HG03039 (cell line): ENCODE data around the gene CFAP100.

Source experiments
- ATAC-seq: cut with Tn5 transposase; IDR thresholded peaks from one replicate; pipeline ENCODE4 v1.9.1; 2021; ENCODE audit warnings: mild to moderate bottlenecking, moderate library complexity; ENCODE audit not compliant: unreplicated experiment

The CFAP100 gene

DNA sequence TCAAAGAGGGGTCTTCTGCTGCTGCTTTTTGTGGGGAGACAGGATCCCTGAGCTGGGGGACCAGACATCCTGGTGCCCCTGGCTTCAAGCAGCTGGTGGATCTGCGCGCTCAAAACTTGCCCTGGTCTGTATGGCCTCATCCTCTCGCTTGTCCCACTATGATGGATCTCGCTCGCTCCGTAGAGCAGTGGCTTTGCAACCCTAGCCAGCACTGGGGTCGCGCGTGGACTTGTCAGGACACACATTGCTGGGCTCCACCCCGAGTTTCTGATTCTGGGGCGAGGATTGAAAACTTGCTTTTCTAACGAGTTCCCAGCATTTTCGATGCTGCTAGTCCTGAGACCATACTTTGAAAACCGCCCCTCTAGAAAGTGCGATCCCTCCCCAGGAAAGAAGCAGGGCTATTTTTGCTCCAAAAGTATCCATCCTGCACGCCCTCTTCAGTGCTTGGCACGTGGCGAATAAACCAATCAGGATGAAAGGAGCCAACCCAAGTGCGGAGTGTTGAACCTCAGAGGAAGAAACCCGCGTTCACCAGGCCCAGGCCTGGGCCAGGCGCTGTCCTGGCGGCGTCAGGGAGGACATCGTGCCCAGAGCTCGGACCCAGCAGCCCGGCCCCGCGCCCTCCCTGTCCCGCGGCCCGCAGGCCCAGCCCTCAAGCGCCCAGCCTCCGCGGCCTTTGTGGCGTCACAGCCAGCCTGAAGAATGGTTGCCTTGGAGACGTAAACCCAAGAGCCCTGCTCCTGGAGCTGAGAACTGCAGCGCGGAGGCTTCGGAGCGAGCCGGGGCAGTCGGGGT lies at the start of gene CFAP100:
Gene CFAP100, plus strand, starts transcription at position 731 of the 798 bp plus-strand sequence. CDS start 1,092 bp downstream, outside the sequence.
- no peak for ATAC-seq

DNA sequence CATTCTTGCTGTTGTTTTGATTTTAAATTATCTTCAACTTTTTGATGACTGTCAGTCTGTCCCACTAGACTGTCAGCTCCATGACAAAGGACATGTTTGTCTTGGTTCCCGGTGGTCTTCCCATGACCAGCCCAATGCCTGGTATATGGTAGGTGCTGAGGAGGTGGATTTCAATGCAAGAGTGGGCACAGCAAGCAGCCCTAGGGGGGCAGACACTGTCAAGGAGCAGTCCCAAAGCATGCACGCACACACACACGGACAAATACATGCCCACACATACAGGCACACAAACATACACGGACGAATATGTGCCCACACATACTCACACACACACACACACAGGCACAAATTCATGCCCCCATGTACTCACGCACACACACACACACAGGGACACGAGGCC lies 49.5 kb upstream of the CFAP100 start:
- no peak for ATAC-seq

DNA sequence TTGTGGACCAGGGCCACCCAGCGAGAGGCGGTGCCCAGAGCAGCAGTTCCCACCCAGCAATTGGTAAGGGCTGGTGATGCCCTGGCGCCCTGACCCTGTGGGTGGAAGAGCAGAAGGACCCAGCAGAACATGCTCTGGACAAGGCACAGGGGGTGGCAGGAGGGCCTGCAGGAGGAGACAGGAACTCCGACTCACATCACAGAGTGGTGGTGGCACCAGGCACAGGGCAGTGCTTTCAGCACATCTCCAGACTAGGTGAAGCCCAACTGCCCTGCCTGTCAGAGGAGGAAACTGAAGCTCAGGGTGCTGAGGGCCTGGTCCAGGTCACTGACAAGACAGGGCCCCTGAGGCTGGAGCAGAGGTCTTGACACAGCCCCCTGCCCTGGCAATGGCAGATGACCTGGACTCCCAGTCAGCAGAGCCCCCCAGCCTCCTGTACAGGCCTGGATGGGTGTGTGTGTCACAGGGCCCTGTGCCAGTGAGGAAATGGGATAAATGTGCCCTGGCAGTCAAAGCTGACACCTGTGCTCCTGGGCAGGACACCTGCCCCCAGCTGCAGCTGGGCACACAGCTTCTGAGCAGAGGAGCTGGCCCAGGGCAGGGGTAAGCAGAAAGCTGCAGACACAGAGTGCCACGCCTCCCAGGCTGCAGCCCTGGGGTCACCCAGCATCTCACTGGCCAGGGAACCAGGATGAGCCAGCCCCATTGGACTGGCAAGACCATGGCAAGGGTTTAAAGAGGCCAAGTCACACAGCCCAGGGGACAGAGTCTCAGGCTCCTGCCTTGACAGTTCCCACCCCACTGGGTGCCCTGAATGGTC lies 48.9 kb upstream of the CFAP100 start:
- ATAC-seq, result no peak

DNA sequence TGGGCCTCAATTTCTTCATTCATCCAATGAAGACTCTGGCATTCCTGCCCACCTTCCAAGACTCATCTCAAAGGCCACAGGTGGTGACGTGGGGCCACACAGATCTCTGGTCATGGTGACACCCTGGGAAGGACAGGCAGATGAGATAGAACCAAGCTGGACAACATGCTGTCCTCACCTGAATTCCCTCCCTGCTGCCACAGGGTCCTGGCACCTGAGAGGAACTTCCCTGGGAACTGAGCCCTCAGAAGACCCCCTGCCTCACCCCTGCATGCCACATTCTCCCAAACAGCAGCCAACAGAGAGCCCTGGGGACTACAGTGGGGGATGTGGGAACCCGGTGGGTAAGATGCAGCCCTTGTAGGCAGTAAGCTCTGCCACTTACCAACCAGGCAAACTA lies 48.2 kb upstream of the CFAP100 start:
- ATAC-seq, result no peak

DNA sequence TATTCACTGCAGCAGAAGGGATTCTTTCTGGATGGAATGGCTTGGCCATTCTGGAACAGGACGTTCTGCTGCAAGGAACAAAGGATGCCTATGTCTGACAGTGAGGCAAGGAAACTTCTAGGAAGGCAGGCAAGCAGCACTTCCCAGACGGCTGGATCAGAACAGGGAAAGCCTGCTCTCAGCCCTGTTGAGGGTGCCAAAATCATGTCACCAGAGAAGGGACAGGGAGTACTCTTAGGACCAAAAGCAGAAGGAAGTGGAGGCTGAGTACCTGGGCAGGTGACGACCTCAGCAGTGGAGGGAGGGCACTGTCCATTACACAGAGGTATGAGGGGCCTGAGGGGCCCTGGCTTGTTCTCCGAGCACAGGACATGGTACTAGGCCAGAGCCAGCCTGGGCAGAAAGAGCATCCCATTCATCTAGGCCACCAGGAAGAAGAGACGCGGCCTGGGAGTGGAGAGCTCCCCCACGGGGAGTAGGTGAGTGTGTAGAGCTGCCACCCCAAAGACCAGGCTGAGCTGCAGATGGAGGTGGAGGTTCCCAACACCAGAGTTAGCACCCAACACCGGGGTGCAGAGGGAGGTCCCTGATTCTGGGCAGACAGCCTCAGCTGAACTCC lies 47.1 kb upstream of the CFAP100 start:
- ATAC-seq, result no peak

DNA sequence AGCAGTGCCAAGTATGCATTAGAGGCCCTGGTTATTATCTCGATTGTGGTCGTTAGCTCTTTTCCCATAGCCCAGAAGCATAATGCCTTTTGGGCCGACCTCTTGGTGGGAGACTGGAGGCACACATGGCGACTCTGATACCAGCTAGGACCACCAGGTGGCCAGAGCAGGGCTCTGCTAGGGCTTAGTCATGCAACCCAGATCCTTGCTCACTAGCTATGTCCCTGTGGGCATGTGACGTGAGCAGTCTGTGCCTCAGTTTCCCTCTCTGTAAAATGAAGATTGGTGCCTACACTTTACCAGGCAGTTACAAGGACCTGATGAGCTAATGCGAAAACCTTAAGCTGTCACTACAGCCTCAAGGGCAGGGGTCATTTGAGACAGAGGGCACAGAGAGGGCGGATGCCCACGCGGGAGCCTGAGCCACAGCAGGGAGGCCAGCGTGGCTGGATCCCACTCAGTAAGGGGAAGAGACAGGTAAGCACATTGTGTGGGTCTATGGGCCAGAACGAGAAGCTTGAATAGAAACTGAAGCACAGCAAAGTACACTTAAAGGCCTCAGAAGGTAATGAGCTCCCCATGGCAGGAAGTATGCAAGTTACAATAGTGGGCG lies 46.3 kb upstream of the CFAP100 start:
- no peak for ATAC-seq

DNA sequence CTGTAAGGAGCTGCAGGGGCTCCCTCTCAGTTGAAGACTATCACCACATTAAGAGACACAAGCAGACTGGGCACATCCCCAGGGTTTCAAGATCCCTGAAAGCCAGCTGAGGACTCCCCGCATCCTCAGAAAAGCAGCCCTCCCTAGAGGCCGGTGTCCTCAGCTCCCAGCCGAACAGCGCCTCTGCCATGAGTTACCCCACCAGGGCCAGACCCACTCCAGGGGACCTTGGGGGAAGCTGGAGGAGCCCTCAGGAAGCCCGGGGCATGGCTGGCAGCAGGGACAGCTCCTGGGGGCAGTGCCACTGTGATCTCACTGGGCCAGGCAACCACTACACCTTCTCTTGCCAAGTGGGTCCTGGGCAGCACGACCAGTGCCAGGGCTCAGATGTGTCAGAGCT lies 45.6 kb upstream of the CFAP100 start:
- ATAC-seq, result no peak

DNA sequence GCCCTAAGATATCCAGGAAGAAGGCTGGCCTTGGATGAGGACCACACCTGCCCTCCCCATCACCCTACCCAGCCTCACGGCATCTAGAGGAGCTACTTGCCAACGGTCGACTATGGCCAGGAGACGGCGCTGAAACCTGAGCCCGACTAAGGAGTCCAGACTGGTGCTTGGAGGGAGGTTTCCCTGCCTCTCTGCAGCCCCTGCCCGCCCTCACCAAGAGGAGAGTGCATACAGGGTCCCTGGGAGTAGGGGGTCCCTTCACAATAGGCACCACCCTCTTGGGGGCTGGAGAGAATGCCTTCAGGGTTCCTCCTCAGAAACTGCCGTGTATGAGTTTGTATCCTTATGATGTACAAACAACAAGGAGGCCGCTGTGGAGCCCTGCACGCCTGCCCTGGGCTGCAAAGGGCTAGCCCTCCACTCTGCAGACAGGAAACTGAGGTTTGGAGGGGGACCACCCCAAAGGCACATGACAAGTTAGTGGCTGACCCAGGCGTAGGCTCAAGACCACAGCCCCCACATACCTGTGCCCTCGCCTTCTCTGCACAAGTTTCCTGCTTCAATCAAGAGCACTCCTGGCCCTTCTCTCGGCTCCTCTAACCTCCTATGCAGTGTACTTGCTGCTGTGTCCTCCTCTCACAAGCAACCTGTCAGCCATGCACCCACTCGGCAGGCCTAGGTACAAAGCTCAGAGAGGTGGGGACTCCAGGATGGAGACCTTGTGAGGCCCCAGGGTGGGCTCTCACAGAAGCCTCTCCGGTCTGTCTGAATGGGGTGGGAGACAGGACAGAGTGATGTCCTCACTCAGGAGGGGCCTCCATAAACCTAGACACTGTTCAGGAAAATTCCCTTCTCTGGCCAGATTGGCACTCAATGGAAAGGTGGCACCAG lies 44.9 kb upstream of the CFAP100 start:
- no peak for ATAC-seq

DNA sequence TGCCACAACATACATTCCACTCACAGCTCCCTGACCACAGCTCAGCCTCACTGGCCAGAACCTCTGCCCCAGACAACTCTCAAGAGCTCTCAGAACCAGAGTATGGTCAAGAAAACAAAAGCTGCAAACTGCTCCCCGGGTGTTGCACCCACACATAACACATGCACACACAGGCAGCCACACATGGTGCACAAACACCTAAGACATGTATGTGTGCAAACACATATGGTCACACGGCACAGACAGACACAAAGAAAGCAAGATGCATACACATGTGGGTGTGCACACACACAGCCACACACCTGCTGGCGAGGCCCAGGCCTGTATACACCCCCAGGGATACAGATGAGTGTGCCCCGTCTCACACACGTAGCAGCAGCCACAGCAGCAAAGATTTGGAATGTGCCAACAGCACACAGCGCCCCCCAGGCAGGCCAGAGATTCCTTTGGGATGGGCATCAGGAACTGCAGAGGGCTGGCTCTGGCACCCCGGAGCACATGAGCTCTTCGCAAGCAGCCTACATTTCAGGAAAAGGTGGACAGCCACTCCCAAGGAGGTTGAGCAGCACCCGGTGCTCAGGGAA lies 44.1 kb upstream of the CFAP100 start:
- ATAC-seq, result no peak

DNA sequence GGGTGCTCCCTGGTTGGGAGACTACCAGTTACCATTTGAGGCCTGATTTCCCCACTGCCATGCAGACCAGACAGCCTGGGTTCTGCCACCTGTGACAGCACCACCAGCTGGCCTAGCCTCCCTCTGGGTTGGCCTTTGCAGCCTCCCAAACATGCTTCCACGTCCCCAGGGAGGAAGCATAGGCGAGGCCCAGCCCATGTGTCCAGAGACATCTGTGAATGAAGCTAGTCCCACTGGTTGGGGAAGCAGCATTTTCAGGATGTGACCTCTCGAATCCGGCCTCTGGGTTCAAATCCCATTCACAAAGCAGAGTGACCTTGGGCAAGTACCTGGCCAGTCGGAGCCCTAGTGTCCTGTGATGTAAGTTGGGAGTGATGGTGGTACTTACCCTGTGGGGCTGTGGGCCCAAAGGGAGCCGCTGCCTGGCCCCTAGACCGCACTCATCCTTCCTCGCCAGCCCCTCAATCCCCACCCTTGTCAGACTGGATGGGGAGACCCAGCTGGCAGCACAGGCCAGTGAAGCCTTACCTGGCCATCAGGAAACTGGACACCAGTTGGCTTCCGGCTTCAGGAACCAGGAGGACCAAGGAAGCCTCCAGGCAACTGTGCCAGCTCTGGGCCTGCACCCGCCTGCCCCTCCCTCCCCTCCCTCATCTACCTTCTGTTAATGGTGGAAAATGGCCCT lies 43.5 kb upstream of the CFAP100 start:
- no peak for ATAC-seq

DNA sequence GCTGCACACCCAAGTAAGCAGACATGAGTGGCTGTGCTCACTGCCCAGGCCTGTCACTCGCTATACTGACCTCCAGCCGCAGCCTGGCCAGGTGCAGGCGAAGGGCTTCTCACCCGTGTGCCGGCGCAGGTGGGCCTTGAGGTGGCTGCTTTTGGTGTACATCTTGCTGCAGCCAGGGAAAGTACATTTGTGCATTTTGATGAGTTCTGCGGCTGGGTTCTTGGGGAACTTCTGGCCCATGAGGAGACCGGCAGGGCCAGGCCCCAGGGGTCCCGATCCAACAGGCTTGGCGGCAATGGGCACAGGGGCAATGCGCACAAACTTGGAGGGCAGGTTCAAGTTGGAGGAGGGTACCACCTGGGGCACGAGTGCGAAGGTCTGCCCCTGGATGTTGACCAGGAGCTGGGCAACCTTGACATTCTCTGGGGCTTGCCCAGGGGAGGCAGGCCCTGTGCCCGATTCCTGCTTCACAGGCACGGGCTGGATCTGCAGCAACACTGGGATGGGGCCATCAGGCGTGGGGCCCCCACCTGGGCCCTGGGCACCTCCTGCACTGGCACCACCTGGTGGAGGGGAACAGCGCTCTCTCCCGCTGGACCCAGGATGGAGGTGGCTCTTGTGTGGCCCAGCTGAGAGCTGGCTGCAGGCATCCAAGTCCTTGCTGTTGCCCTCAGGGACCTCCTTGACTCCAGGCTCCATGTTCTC lies 42.8 kb upstream of the CFAP100 start:
- no peak for ATAC-seq

DNA sequence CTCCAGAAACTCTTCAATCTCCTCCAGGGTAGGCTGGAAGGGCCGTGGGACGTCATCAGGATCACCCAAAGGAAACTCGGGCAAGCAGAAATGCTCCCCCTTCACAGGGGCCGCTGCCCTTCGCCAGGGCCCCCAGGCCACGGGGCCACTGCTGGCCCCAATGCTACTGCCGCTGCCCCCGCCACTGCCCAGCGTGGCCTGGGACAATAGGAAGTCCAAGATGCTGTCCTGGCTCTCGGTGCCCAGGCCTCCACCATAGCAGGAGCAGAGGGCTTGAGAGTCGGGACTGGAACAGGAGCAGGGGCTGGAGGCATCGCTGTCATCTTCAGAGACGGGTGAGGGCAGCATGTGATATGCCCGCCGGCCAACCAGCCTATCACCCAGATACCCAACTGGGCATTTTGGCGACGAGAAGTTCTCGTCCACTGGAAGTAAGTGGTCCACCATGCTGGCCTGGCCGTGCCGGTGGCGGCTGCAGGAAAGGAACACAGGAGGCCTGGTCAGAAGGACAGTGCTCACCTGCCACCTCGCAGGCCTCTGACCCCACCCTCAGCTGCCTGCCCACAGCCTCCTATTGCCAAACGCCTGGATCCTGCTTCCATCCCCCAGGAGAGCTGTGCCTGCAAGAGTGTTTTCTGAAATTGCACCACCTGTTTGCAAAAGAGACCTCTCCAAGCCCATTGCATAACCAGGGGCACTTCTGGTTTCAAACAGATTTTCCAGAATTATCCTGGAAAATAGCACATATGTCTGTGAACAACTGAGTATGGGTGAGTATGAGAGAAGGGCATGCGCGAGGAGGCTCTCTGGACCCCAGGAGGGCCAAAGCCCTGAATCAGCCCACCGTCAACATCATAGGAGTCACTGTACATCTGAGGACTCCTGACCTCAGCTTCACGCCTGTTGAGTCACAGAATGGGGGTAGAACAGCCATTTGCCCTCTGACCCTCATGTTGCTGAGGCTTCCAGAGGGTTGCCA lies 41.9 kb upstream of the CFAP100 start:
- no peak for ATAC-seq

DNA sequence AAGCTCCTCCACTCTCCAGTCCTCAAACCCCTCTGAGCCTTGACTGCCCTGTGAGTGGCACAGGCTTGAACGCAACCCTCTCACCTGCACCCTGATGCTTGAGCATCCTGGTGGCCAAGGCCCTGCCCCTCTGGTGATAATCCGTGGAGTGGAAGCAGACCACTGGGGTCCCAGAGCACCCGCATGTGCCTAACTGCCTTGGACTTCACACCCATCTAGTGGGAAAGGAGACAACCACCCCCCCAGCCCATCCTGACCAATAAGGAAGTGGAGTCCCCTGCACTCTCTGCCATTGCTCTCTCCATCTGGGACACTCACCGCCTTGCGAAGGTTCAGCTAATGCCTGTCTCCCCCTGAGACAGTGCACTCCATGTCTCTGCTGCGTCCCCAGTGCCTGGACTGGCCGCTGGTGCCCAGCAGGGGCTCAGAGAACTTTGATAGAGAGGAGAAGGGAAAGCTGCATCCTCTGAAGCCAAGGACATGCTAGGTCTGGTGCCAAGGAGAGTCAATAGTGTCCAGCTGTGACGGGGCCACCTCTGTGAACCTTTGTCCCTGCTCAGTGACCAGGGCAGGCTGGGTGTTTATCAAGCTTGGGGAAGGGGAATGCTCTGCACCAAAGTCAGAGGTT lies 40.9 kb upstream of the CFAP100 start:
- ATAC-seq, result no peak

DNA sequence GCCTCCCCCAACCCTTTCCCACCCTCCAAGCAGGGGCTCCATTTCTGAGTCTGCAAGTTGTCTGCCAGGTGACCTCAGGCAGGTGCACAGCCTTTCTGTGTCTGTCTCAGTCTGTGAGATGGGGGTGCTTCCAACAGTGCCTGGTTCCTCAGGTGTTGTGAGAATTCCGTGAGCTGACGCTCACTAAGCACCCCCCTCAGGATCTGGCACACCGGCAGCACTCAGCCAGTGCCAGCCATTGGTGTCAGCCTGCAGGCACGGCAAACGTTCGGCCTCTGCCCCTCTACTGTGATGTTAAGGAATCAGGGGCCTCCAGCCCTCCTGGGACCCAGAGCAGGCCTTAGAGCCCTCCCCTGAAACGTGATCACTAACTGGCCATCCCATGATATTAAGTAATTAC lies 39.9 kb upstream of the CFAP100 start:
- no peak for ATAC-seq

DNA sequence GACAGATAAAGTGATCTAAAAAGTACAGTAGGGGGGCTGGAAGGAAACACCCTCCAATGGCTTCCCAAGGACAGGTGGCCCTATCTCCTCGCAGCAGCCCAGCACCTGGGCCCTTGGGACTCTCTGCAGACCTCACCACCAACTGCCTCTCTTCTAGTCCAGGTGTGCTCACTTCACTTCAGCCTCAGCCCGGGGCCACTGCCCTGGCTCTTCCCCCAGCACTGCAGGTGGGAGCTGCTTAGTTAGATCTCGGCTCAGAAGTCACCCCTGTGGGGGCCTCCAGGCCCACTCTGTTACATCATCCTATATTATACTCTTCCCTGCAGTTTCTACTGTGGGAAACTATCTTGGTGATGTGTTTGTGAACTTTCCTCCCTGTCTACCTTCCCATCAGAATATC lies 39.5 kb upstream of the CFAP100 start:
- no peak for ATAC-seq

DNA sequence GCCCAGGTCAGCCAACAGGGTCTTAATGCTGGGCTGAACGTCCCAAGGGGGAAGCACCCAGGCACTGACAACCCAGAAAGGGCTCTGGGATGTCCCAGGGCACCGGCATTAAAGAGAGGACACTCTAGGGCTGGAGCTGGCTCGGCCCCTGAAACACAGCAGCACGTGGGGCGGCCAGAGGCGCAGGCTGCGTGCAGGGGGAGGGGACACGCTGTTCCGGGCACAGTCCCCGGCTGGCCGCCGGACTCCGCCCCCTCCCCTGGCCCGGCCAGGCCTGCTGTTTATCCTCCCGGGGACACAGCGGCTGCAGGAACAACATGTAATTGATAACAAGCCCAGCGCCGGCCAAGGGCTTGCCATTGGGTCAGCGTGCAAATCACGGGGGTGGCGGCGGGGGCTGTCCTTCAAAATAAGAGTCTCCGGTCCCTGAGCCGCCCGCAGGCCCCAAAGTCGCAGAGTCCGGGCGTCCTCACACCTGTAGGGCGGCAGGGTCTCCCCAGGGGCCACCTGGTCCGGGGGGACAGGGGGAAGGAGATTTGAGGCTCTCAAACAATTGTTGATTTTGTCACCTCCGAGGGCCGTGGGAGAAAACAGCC lies 38.8 kb upstream of the CFAP100 start:
- no peak for ATAC-seq
